ENCODE results near the gene CDK17.

DNA sequence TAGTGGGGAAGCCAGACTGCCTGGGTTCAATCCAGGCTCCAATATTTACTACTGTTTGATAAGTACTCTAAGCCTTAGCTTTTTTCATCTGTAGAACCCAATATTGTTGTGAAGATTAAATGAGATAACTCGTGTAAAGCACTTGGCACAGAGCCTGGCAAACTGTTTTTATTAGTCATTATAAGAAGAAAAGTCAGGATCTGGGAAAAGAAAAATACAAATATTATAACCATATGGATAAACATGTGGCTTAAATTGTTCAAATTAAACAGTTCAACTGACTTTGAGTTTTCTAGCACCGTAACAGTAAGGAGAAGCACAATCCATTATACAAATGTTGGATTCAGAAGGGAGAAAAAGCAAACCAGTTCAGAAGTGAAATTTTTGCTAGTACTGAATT lies 22.0 kb upstream of the CDK17 start:
- TF ChIP-seq POLR2A (IDR thresholded peaks at IDR 0.05; ENCODE audit: low read depth, low read length) (no peak), POLR2AphosphoS5 (IDR thresholded peaks at IDR 0.05; ENCODE audit: low read depth, low read length) (no peak)

Measured in GM12892 (cell line).